Measurements from ENCODE around the gene ZMIZ1.

Gene ZMIZ1

GRCh38 chr10:79308969-79309665 lies 240.4 kb downstream of the ZMIZ1 start:
- TF ChIP-seq ZNF324 (tag by site-specific recombination; IDR thresholded peaks at IDR 0.05), result no peak
- Histone ChIP-seq H3K4me1 (ENCODE audit: control insufficient read depth, insufficient read depth, low read length) (no peaks in the 10 kb centered on the region), H3K36me3 (ENCODE audit: control insufficient read depth in 2 of 2, insufficient read depth in 1 of 2, low read length in 2 of 2) (peaks cover 0 to 64% of the 10 kb centered on the region in 2 experiments; a peak in 2 of 3 replicates), H3K9me3 (ENCODE audit: control insufficient read depth, insufficient read depth, low read depth, low read length) (no peaks in the 10 kb centered on the region), H3K27ac (ENCODE audit: extremely low read depth, low read depth, low read length) (no peak overlapping the region), H3K4me3 (ENCODE audit: low read depth, low read length) (no peak overlapping the region)
- ChIA-PET CTCF (no interaction called here), POLR2A (no interaction called here)

GRCh38 chr10:79310200-79310865 lies 241.6 kb downstream of the ZMIZ1 start:
- H3K27ac ChIP-seq (ENCODE audit: extremely low read depth, low read depth, low read length), result no peak overlapping the region
- no peaks in the 10 kb centered on the region for H3K4me1 ChIP-seq (ENCODE audit: control insufficient read depth, insufficient read depth, low read length)
- no peaks in the 10 kb centered on the region for H3K9me3 ChIP-seq (ENCODE audit: control insufficient read depth, insufficient read depth, low read depth, low read length)
- no peak overlapping the region for H3K4me3 ChIP-seq (ENCODE audit: low read depth, low read length)
- POLR2A ChIA-PET, result no interaction called here
- CTCF ChIA-PET, result no interaction called here
- TF ChIP-seq KLF16 (tag by site-specific recombination; IDR thresholded peaks at IDR 0.05) (no peak), ZNF660 (tag by site-specific recombination; IDR thresholded peaks at IDR 0.05) (no peak), ZNF223 (tag by site-specific recombination; IDR thresholded peaks at IDR 0.05) (no peak), REST (tag by site-specific recombination; IDR thresholded peaks at IDR 0.05) (no peak), FEZF1 (tag by site-specific recombination; IDR thresholded peaks at IDR 0.05) (no peak), ZNF654 (tag by site-specific recombination; IDR thresholded peaks at IDR 0.05; ENCODE audit: low read depth) (no peak), ZNF670 (tag by site-specific recombination; IDR thresholded peaks at IDR 0.05; ENCODE audit: low read depth) (no peak), ZNF335 (tag by site-specific recombination; conservative IDR thresholded peaks at IDR 0.05) (no peak), ZNF114 (tag by site-specific recombination; IDR thresholded peaks at IDR 0.05) (no peak), ZNF529 (tag by site-specific recombination; IDR thresholded peaks at IDR 0.05; ENCODE audit: insufficient replicate concordance) (no peak), ZNF843 (tag by site-specific recombination; IDR thresholded peaks at IDR 0.05) (no peak), ZIC2 (tag by site-specific recombination; IDR thresholded peaks at IDR 0.05) (no peak), ZBTB17 (tag by site-specific recombination; IDR thresholded peaks at IDR 0.05) (no peak)
- H3K36me3 ChIP-seq (ENCODE audit: control insufficient read depth in 2 of 2, insufficient read depth in 1 of 2, low read length in 2 of 2), result peaks cover 0 to 52% of the 10 kb centered on the region in 2 experiments; a peak in 1 of 3 replicates

GRCh38 chr10:79310911-79311573 lies 242.3 kb downstream of the ZMIZ1 start:
- ChIA-PET POLR2A (no interaction called here), CTCF (no interaction called here)
- H3K27ac ChIP-seq (ENCODE audit: extremely low read depth, low read depth, low read length), result no peak overlapping the region
- no peak overlapping the region for H3K4me3 ChIP-seq (ENCODE audit: low read depth, low read length)
- peaks cover 0 to 47% of the 10 kb centered on the region in 2 experiments; a peak in 1 of 3 replicates for H3K36me3 ChIP-seq (ENCODE audit: control insufficient read depth in 2 of 2, insufficient read depth in 1 of 2, low read length in 2 of 2)
- no peaks in the 10 kb centered on the region for H3K4me1 ChIP-seq (ENCODE audit: control insufficient read depth, insufficient read depth, low read length)
- H3K9me3 ChIP-seq (ENCODE audit: control insufficient read depth, insufficient read depth, low read depth, low read length), result no peaks in the 10 kb centered on the region
- TF ChIP-seq EGR2 (tag by site-specific recombination; IDR thresholded peaks at IDR 0.05; ENCODE audit: low read depth), result 0 out of 2 replicates have a peak, but pooled peaks have one; percentile 16
- peak; percentile 26; the same call in 1 of the 2 replicates for TF ChIP-seq ZFHX2 (tag by site-specific recombination; conservative IDR thresholded peaks at IDR 0.05)
- no peak for TF ChIP-seq ZNF433 (tag by site-specific recombination; IDR thresholded peaks at IDR 0.05; ENCODE audit: low read depth)
- TF ChIP-seq KLF1 (tag by site-specific recombination; IDR thresholded peaks at IDR 0.05), result peak; percentile 93

Data from HEK293 (cell line).